HG03469 (cell line): ENCODE data around the gene RO60.

Source experiments
- ATAC-seq: cut with Tn5 transposase; IDR thresholded peaks from one replicate; pipeline ENCODE4 v1.9.1; 2021; ENCODE audit warnings: mild to moderate bottlenecking, moderate library complexity, moderate number of reproducible peaks; ENCODE audit not compliant: unreplicated experiment

RO60 gene

DNA sequence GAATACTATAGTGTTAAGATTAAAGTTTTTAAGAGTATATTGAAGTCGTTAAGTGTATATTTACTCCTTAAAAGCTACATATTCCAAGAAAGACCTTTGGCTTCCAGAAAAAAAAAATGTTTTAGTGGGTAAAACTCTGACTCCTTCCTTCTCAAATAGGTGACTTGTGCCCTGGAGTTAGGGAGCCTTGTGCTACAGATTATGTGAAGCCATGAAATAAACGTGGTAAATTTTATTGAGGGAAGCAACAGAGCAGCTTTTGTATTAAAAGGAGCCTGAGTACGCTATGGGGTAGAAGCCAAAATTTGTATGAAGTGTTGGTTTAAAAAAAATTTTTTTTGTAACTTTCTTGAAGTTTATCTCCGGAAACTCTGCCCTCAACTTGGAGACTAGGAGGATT, 994 bp downstream of the RO60 start:
- ATAC-seq: no peak

GRCh38 chr1:193060938-193061337, 1.5 kb downstream of the RO60 start:
- no peak for ATAC-seq

DNA sequence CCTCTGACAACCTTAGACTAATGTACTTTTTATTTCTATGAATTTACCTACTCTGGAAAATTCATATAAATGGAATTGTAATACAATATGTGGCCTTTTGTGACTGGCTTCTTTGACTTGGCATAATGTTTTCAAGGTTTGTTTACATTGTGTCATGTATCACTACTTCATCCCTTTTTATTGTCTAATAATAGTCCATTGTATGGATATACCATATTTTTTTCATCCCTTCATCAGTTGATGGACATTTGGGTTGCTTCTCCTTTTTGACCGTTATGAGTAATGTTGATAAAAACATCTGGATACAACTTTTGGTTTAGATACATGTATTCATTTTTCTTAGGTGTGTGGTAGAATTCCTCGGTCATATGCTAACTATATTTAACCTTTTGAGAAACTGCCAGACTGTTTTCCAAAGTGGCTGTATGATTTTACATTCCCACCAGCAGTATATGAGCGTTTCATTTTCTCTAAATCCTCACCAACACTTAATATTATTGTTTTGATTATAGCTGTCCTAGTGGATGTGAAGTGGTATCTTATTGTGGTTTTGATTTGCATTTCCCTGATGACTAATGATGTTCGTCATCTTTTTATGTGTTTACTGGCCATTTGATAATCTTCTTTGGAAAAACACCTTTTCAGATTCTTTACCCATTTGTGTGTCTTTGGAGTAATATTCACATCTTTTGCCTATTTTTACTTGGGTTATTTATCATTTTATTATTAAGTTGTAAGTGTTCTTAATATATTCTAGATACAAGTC, 3.5 kb downstream of the RO60 start:
- no peak for ATAC-seq

GRCh38 chr1:193065954-193066353, 6.5 kb downstream of the RO60 start:
- no peak for ATAC-seq

- ATAC-seq: no peak
Observed at GRCh38 chr1:193066606-193067005, 7.2 kb downstream of the RO60 start.

GRCh38 chr1:193068013-193068412, 8.6 kb downstream of the RO60 start:
- no peak for ATAC-seq

GRCh38 chr1:193069748-193070385, 10.5 kb downstream of the RO60 start:
- no peak for ATAC-seq

- ATAC-seq: no peak
Observed at GRCh38 chr1:193070386-193070753, 11.0 kb downstream of the RO60 start.

- no peak for ATAC-seq
Observed at GRCh38 chr1:193070942-193071341, 11.5 kb downstream of the RO60 start.

DNA sequence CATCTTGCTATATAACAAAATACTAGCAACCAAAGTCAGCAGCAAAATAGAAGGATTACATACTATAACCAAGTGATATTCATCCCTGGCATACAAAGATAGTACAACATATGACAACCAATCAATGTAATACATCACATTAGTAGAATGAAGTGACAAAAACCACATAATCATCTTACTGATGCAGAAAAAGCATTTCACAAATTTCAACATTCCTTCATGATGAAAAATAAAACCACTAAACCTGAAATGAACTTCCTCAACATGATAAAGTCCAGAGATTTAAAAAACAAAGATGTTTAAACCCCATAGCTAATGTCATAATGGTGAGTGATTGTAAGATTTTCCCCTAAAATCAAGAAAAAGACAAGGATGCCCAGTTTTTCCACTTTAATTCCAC, 18.6 kb downstream of the RO60 start:
- ATAC-seq: no peak

- no peak for ATAC-seq
Observed at GRCh38 chr1:193079187-193079586, 19.8 kb downstream of the RO60 start.

DNA sequence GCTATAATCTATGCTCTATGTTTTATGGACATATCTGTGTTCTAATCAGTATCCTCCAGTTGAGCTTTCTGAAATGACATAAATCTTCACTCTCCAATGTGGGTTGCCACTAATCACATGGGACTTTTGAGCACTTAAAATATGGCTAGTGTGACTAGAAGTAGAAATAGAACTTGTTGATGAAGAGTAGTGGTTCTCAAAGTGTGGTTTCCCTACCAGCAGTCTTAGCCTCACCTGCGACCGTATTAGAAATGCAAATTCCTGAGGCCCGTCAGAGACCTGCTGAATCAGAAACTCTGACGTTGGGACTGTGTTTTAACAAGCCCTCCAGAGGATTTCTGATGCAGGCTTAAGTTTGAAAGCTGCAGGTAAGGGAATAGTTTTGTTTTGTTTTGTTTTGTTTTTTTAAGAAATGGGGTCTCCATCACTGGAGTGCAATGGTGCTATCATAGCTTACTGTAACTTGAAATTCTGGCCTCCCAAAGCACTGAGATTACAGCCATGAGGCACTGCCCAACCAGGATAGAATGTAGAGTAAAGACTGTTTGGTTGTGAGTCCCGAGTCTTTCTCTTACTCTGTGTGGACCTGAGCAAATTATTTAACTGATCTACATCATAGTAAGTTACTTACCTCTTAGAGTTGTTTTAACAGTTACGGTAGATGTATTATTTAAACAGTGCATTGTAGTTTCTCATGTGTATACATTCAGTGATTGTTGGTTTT, 24.1 kb downstream of the RO60 start:
- ATAC-seq: peak; percentile 93

GRCh38 chr1:193085263-193085662, 25.9 kb downstream of the RO60 start:
- ATAC-seq: no peak

- no peak for ATAC-seq
Observed at GRCh38 chr1:193086342-193086741, 26.9 kb downstream of the RO60 start.

DNA sequence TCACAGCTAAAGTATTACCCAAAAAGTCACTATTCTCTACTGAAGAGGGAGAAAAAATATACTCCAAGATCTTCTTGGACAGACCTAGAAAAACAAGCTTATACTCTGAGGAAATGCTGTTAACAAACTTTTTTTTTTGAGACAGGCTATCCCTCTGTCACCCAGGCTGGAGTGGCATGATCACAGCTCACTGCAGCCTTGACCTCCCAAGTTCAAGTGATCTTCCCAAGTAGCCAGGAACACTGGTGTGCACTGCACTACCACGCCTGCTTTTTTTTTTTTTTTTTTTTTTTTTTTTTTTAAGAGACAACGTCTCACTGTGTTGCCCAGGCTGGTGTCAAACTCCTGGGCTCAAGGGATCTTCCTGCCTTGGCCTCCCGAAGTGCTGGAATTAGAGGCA, 28.5 kb downstream of the RO60 start:
- no peak for ATAC-seq

- no peak for ATAC-seq
Observed at GRCh38 chr1:193090865-193091264, 31.5 kb downstream of the RO60 start.

- no peak for ATAC-seq
Observed at GRCh38 chr1:193094112-193094511, 34.7 kb downstream of the RO60 start.

DNA sequence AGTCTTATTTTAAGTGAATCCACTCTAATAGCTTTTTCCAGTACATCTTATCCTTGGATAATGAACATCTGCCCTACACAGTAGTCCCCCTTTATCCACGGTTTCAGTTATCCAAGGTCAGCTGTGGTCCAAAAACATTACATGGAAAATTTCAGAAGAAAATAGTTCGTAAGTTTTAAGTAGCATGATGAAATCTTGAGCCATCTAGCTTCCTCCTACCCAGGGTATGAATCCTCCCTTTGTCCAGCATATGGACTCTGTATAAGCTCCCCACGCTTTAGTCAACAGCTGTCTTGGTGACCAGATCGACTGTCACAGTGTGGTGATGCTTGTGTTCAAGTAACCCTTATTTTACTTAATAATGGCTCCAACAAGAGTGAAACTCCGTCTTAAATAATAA, 43.2 kb downstream of the RO60 start:
- no peak for ATAC-seq

GRCh38 chr1:193103759-193104501, 44.5 kb downstream of the RO60 start:
- no peak for ATAC-seq

DNA sequence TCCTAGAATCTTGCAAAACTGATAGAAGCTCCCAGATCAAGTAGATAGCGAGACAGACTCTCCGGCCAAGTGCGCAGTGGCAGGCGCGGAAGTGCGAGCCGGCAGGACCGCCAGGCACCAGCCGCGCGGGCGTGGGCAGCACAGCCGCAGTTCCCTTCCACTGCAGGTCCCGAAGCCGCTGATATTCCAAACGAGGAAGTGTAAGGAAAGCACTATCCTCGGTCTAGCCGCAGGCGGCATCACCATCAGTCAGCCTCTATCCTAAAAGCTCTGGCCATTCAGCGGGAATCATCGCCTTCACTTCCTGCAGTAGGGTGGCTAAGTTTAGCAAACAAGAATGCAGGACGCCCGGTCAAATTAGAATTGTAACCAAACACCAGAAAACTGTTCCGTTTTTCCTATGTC, 45.1 kb downstream of the RO60 start:
- ATAC-seq: peak; percentile 19
